ENCODE data around the gene KIF20B. TPM values are rescaled to one million over a fixed set of nuclear protein-coding genes. Genes with fewer than 3 reads are reported as not detected.

KIF20B gene
- polyA plus RNA-seq, 1 donor (not counting 4 experiments of a cell fraction or from before 2014, with no cell fraction given) = 9.2 TPM

DNA sequence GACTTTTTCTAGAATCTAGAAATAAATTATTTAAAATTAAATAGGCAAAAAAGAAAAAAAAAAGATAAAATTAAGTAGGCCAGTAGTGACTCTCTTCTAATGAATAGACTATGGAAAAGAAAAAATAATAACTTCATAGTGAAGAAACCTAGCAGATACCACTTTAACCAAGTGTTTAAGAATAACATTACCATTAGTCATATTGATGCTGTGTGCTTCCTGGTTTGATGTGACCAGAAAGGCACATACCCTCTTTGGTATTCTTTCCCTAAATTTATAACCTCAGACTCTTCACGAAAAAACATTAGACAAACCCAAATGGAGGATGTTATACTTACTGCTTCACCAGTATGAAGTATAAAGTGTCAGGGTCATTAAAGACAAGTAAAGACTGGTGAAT, 42.6 kb downstream of the KIF20B start:
- no peak overlapping the region for H3K9ac ChIP-seq (ENCODE audit: control insufficient read depth, extremely low read depth, insufficient read depth, low read length)
- H3K36me3 ChIP-seq (ENCODE audit: control insufficient read depth in 2 of 2, extremely low read depth in 1 of 2, insufficient read depth in 2 of 2, low read length in 2 of 2) = peaks cover 3% of the 10 kb centered on the region in 2 experiments
- H3K27me3 ChIP-seq (ENCODE audit: control insufficient read depth, extremely low read depth, insufficient read depth, low read length) = no peaks in the 10 kb centered on the region
- dilution Hi-C loops (cut with MboI; ENCODE audit: extremely low pct_ligation_motif_present, low sequenced_read_pairs) = no loop called here
- H3K4me2 ChIP-seq (ENCODE audit: control insufficient read depth, extremely low read depth, insufficient read depth, low read depth, low read length) = no peak overlapping the region
- no peaks in the 10 kb centered on the region for H3K79me2 ChIP-seq (ENCODE audit: control insufficient read depth, insufficient read depth, low read length)
- FAIRE-seq (no peak), DNase-seq (ENCODE audit: low read depth, low spot score) (no peak)
- TF ChIP-seq, protein P1, sequence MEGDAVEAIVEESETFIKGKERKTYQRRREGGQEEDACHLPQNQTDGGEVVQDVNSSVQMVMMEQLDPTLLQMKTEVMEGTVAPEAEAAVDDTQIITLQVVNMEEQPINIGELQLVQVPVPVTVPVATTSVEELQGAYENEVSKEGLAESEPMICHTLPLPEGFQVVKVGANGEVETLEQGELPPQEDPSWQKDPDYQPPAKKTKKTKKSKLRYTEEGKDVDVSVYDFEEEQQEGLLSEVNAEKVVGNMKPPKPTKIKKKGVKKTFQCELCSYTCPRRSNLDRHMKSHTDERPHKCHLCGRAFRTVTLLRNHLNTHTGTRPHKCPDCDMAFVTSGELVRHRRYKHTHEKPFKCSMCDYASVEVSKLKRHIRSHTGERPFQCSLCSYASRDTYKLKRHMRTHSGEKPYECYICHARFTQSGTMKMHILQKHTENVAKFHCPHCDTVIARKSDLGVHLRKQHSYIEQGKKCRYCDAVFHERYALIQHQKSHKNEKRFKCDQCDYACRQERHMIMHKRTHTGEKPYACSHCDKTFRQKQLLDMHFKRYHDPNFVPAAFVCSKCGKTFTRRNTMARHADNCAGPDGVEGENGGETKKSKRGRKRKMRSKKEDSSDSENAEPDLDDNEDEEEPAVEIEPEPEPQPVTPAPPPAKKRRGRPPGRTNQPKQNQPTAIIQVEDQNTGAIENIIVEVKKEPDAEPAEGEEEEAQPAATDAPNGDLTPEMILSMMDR (optimal IDR thresholded peaks at IDR 0.05 in 1 of 3, IDR thresholded peaks at IDR 0.05 in 1 of 3, conservative IDR thresholded peaks at IDR 0.05 in 1 of 3; ENCODE audit: extremely low read depth in 1 of 3, insufficient read depth in 2 of 3, low read length in 3 of 3) = no peak
- TF ChIP-seq EZH2 (IDR thresholded peaks at IDR 0.05; ENCODE audit: low read length) = no peak
- H2AFZ ChIP-seq (ENCODE audit: control insufficient read depth, low read length) = no peak overlapping the region
- no peak overlapping the region for H3K27ac ChIP-seq (ENCODE audit: control insufficient read depth, insufficient read depth, low read length)
- H3K9me1 ChIP-seq (ENCODE audit: control insufficient read depth, extremely low read depth, insufficient read depth, low read length) = no peaks in the 10 kb centered on the region
- no peaks in the 10 kb centered on the region for H4K20me1 ChIP-seq (ENCODE audit: control insufficient read depth, extremely low read depth, insufficient read depth, low read length)
- no peaks in the 10 kb centered on the region for H3K4me1 ChIP-seq (ENCODE audit: control insufficient read depth, extremely low read depth, insufficient read depth, low read length)
- no peaks in the 10 kb centered on the region for H3K9me3 ChIP-seq (ENCODE audit: control insufficient read depth, low read depth, low read length)
- no peak overlapping the region for H3K4me3 ChIP-seq (ENCODE audit: control insufficient read depth in 2 of 3, extremely low read depth in 1 of 3, insufficient read depth in 2 of 3, low read depth in 1 of 3, low read length in 3 of 3)

DNA sequence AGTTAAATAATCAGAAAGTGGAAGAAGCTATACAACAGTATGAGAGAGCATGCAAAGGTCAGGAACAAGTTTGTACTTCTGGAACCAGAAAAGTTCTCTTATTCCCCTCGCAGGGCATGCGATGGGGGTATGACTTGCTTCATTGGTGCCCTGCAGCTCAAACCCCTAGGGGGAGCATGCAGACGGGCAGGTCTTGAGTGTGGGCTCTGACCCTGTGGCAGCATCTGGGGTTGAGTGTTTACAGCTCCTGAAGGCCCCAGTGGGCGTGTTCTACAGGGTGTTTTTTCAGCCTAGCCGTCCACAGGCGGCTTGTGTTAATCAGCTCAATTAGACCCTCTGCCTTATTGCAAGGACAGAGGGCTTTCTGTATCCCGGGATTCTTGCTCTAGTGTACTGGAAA, 44.5 kb downstream of the KIF20B start:
- Histone ChIP-seq H3K79me2 (ENCODE audit: control insufficient read depth, insufficient read depth, low read length) (no peaks in the 10 kb centered on the region), H3K9me1 (ENCODE audit: control insufficient read depth, extremely low read depth, insufficient read depth, low read length) (no peaks in the 10 kb centered on the region), H3K36me3 (ENCODE audit: control insufficient read depth in 2 of 2, extremely low read depth in 1 of 2, insufficient read depth in 2 of 2, low read length in 2 of 2) (peaks cover 3% of the 10 kb centered on the region in 2 experiments), H3K4me2 (ENCODE audit: control insufficient read depth, extremely low read depth, insufficient read depth, low read depth, low read length) (no peak overlapping the region), H3K4me3 (ENCODE audit: control insufficient read depth in 2 of 3, extremely low read depth in 1 of 3, insufficient read depth in 2 of 3, low read depth in 1 of 3, low read length in 3 of 3) (no peak overlapping the region), H3K27ac (ENCODE audit: control insufficient read depth, insufficient read depth, low read length) (no peak overlapping the region), H2AFZ (ENCODE audit: control insufficient read depth, low read length) (no peak overlapping the region), H3K27me3 (ENCODE audit: control insufficient read depth, extremely low read depth, insufficient read depth, low read length) (no peaks in the 10 kb centered on the region), H3K9me3 (ENCODE audit: control insufficient read depth, low read depth, low read length) (no peaks in the 10 kb centered on the region), H4K20me1 (ENCODE audit: control insufficient read depth, extremely low read depth, insufficient read depth, low read length) (no peaks in the 10 kb centered on the region), H3K9ac (ENCODE audit: control insufficient read depth, extremely low read depth, insufficient read depth, low read length) (no peak overlapping the region), H3K4me1 (ENCODE audit: control insufficient read depth, extremely low read depth, insufficient read depth, low read length) (no peaks in the 10 kb centered on the region)
- dilution Hi-C loops (cut with MboI; ENCODE audit: extremely low pct_ligation_motif_present, low sequenced_read_pairs) = no loop called here
- TF ChIP-seq, protein P1 (optimal IDR thresholded peaks at IDR 0.05 in 1 of 3, IDR thresholded peaks at IDR 0.05 in 1 of 3, conservative IDR thresholded peaks at IDR 0.05 in 1 of 3; ENCODE audit: extremely low read depth in 1 of 3, insufficient read depth in 2 of 3, low read length in 3 of 3) = no peak
- TF ChIP-seq EZH2 (IDR thresholded peaks at IDR 0.05; ENCODE audit: low read length) = no peak
- FAIRE-seq (no peak), DNase-seq (ENCODE audit: low read depth, low spot score) (no peak)

All from keratinocyte (primary cell).